HL-60 (cell line): Measurements from ENCODE around the gene CHST11.

ENCODE experiments used
- DNase-seq, 2 experiments: peaks; one replicate each; pipeline ENCODE4 v3.0.0-alpha.2; 2010 to 2020; ENCODE audit warnings: low read depth in 1 of 2, low spot score in 1 of 2
- H3K27ac ChIP-seq: fragments of 250-450 bp; sonication (Bioruptor Pico); replicated peaks from 2 replicates; pipeline ENCODE4 v1.5.1; 2020; ENCODE audit warnings: mild to moderate bottlenecking, moderate library complexity
- H3K27me3 ChIP-seq: fragments of 250-450 bp; sonication (Bioruptor Pico); 2 replicates; pipeline ENCODE4 v1.5.1; 2021; ENCODE audit warnings: mild to moderate bottlenecking, moderate library complexity; ENCODE audit not compliant: insufficient read depth, poor library complexity, severe bottlenecking
- H3K4me3 ChIP-seq: replicated peaks from 2 replicates; pipeline ENCODE4 v1.5.1; 2011; ENCODE audit warnings: mild to moderate bottlenecking, control low read depth, low read length; ENCODE audit not compliant: insufficient read depth
- CTCF ChIP-seq: IDR thresholded peaks from one replicate; pipeline ENCODE4 v1.5.1; 2011; ENCODE audit warnings: low read length, control low read depth, inconsistent platforms; ENCODE audit not compliant: insufficient read depth
- GABPA ChIP-seq: IDR thresholded peaks from 2 replicates; pipeline ENCODE4 v1.6.1; 2012; ENCODE audit warnings: low read depth
- POLR2AphosphoS5 ChIP-seq: IDR thresholded peaks from 2 replicates; pipeline ENCODE4 v1.6.1; 2012; ENCODE audit warnings: low read depth
- REST ChIP-seq: IDR thresholded peaks from 2 replicates; pipeline ENCODE4 v1.6.1; 2012; ENCODE audit warnings: low read depth; ENCODE audit not compliant: insufficient replicate concordance
- SPI1 ChIP-seq: IDR thresholded peaks from 2 replicates; pipeline ENCODE4 v1.6.1; 2012; ENCODE audit warnings: low read depth, mild to moderate bottlenecking, borderline replicate concordance

The CHST11 gene

DNA sequence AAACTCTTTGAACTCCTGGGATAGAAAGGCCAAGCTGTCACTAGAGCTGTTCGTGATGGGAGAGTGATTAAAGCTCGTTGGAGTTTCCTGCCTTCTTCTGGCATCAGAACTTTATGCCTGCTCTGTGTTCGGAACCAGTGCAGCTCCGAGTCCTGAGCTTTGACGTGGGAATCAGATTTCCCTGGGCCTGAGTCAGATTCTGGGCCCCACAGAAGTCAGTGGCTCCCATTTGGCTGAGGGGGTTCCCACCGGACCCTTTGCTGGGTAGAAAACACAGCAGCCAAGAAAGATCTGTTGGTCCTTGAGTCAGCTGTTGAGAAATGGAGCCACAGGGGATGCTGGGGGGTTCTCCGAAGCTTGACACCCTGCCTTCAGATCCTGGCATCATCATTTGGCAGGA lies 238.0 kb downstream of the CHST11 start:
- H3K27ac ChIP-seq, result no peak overlapping the region
- no peaks in the 10 kb centered on the region for H3K27me3 ChIP-seq
- TF ChIP-seq SPI1 (no peak), CTCF (no peak), REST (no peak), POLR2AphosphoS5 (no peak), GABPA (no peak)

GRCh38 chr12:104695453-104696148 lies 238.9 kb downstream of the CHST11 start:
- no peaks in the 10 kb centered on the region for H3K27me3 ChIP-seq
- TF ChIP-seq POLR2AphosphoS5 (no peak), GABPA (no peak), CTCF (no peak)
- peak overlapping the region; percentile 22; the same call in 1 of the 2 replicates for H3K27ac ChIP-seq
- no peak overlapping the region for H3K4me3 ChIP-seq
- DNase-seq, result peak in 1 of 2 experiments; percentile 72

More for the DNA sequence above, 238.0 kb downstream of the CHST11 start:
- no peak overlapping the region for H3K4me3 ChIP-seq
- DNase-seq, result no peak

- no peaks in the 10 kb centered on the region for H3K27me3 ChIP-seq
- no peak overlapping the region for H3K4me3 ChIP-seq
- no peak for DNase-seq
- TF ChIP-seq GABPA (no peak), POLR2AphosphoS5 (no peak), SPI1 (no peak), REST (no peak), CTCF (no peak)
- no peak overlapping the region for H3K27ac ChIP-seq
Observed at GRCh38 chr12:104697186-104697585, 240.4 kb downstream of the CHST11 start.

DNA sequence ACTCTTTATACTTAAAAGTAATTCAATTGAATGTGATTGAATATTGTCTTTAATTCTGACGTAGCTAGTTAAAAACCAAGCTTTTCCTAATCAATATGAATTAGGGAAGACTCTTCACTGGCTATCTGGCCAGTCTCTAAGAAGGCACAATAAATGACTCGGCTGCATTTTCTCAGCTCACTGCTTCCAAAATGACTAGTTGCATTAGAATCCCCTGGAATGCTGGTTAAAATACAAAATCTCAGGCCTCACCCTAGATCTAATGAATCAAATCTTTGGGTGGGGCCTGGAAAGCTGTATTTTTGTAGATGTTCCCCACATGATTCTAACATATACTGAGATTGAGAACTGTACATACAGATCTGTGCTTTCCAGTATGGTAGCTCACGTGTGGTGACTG lies 242.1 kb downstream of the CHST11 start:
- DNase-seq, result no peak
- Histone ChIP-seq H3K27ac (no peak overlapping the region), H3K4me3 (no peak overlapping the region), H3K27me3 (no peaks in the 10 kb centered on the region)
- TF ChIP-seq SPI1, result no peak
- TF ChIP-seq POLR2AphosphoS5, result no peak
- no peak for TF ChIP-seq CTCF
- no peak for TF ChIP-seq GABPA
- TF ChIP-seq REST, result no peak
